Neural progenitor cell (in vitro differentiated cells): Measurements from ENCODE around the gene ABCF1. TPM values are rescaled to one million over a fixed set of nuclear protein-coding genes. Genes with fewer than 3 reads are reported as not detected.

Experiments used
- DNase-seq: peaks from one replicate; pipeline ENCODE4 v3.0.0-alpha.2; 2016; ENCODE audit warnings: low spot score
- H2AFZ ChIP-seq: fragments of 200-600 bp; sonication (generic); replicated peaks from 2 replicates; pipeline ENCODE4 v1.6.1; 2016; ENCODE audit warnings: antibody characterized with exemption
- H3F3A ChIP-seq: fragments of 200-600 bp; sonication (generic); 2 replicates; pipeline ENCODE4 v1.6.1; 2016; ENCODE audit warnings: antibody characterized with exemption, low read depth
- H3K27ac ChIP-seq: fragments of 200-600 bp; sonication (generic); 2 replicates; pipeline ENCODE4 v1.5.1; 2016; ENCODE audit warnings: mild to moderate bottlenecking
- H3K27me3 ChIP-seq: fragments of 200-600 bp; sonication (generic); 2 replicates; pipeline ENCODE4 v1.6.1; 2016; ENCODE audit warnings: mild to moderate bottlenecking, moderate library complexity
- H3K36me3 ChIP-seq: fragments of 200-600 bp; sonication (generic); 2 replicates; pipeline ENCODE4 v1.5.1; 2016
- H3K4me1 ChIP-seq: fragments of 200-600 bp; sonication (generic); 2 replicates; pipeline ENCODE4 v1.6.1; 2016; ENCODE audit warnings: mixed run types
- H3K4me2 ChIP-seq: fragments of 200-600 bp; sonication (generic); 2 replicates; pipeline ENCODE4 v1.6.1; 2016
- H3K4me3 ChIP-seq: fragments of 200-600 bp; sonication (generic); 2 replicates; pipeline ENCODE4 v1.5.1; 2016
- H3K79me2 ChIP-seq: fragments of 200-600 bp; sonication (generic); 2 replicates; pipeline ENCODE4 v1.6.1; 2016; ENCODE audit warnings: low read depth
- H3K9ac ChIP-seq: fragments of 200-600 bp; sonication (generic); 2 replicates; pipeline ENCODE4 v1.6.1; 2016
- H3K9me3 ChIP-seq: fragments of 200-600 bp; sonication (generic); 2 replicates; pipeline ENCODE4 v1.5.1; 2016; ENCODE audit warnings: low read depth
- H4K20me1 ChIP-seq: fragments of 200-600 bp; sonication (generic); 2 replicates; pipeline ENCODE4 v1.6.1; 2016; ENCODE audit warnings: low read depth
- H3K27ac Mint-ChIP-seq: 3 replicates; pipeline ENCODE4 v1.8.0; 2021; ENCODE audit warnings: mixed read lengths
- H3K27me3 Mint-ChIP-seq: 2 replicates; pipeline ENCODE4 v1.8.0; 2022; ENCODE audit warnings: low read depth, mild to moderate bottlenecking, inconsistent platforms, moderate library complexity, mixed read lengths; ENCODE audit not compliant: insufficient read depth
- H3K36me3 Mint-ChIP-seq: 3 replicates; pipeline ENCODE4 v1.8.0; 2021; ENCODE audit warnings: mixed read lengths
- H3K4me1 Mint-ChIP-seq: 3 replicates; pipeline ENCODE4 v1.8.0; 2021; ENCODE audit warnings: mixed read lengths
- H3K4me3 Mint-ChIP-seq: 3 replicates; pipeline ENCODE4 v1.8.0; 2021; ENCODE audit warnings: mild to moderate bottlenecking, moderate library complexity, mixed read lengths
- H3K9me3 Mint-ChIP-seq: 3 replicates; pipeline ENCODE4 v1.8.0; 2020; ENCODE audit warnings: mixed read lengths
- CTCF ChIP-seq: fragments of 200-600 bp; sonication (generic); IDR thresholded peaks from 2 replicates; pipeline ENCODE4 v1.5.1; 2017; ENCODE audit warnings: antibody characterized with exemption, mild to moderate bottlenecking
- EZH2 ChIP-seq: fragments of 200-600 bp; sonication (generic); IDR thresholded peaks from 2 replicates; pipeline ENCODE4 v1.6.1; 2017; ENCODE audit warnings: antibody characterized with exemption, mild to moderate bottlenecking, moderate library complexity
- EZH2phosphoT487 ChIP-seq: fragments of 200-600 bp; sonication (generic); IDR thresholded peaks from 2 replicates; pipeline ENCODE4 v1.6.1; 2017; ENCODE audit warnings: antibody characterized with exemption
- total RNA-seq: library from RNA; depleted of rRNA; stranded (reverse); fragments of >200 nt; gene quantifications from 2 replicates; pipeline ENCODE4 v1.2.3, GENCODE V29; 2015; ENCODE audit warnings: low replicate concordance

Gene ABCF1
- total RNA-seq, 1 donor from 2014 or later = 43.9 TPM

GRCh38 chr6:30619561-30619960 is 48.3 kb downstream of the ABCF1 start:
- H3K4me3 ChIP-seq = no peak overlapping the region
- H4K20me1 ChIP-seq = peaks cover 9% of the 10 kb centered on the region
- H3K36me3 Mint-ChIP-seq = peaks cover 27% of the 10 kb centered on the region
- no peak overlapping the region for H2AFZ ChIP-seq
- peaks cover 45% of the 10 kb centered on the region for H3K79me2 ChIP-seq
- peaks cover 24% of the 10 kb centered on the region for H3K27me3 Mint-ChIP-seq
- no peak for DNase-seq
- peaks cover 23% of the 10 kb centered on the region for H3F3A ChIP-seq
- peaks cover 7% of the 10 kb centered on the region for H3K9me3 Mint-ChIP-seq
- peaks cover under 1% of the 10 kb centered on the region for H3K4me1 ChIP-seq
- H3K4me1 Mint-ChIP-seq = peaks cover 21% of the 10 kb centered on the region
- H3K27ac Mint-ChIP-seq = no peak overlapping the region
- no peaks in the 10 kb centered on the region for H3K9me3 ChIP-seq
- TF ChIP-seq CTCF (no peak), EZH2phosphoT487 (no peak), EZH2 (no peak)
- no peaks in the 10 kb centered on the region for H3K27me3 ChIP-seq
- H3K4me2 ChIP-seq = no peak overlapping the region
- no peak overlapping the region for H3K27ac ChIP-seq
- no peak overlapping the region for H3K9ac ChIP-seq
- H3K36me3 ChIP-seq = peaks cover 5% of the 10 kb centered on the region
- peak overlapping the region; percentile 96 for H3K4me3 Mint-ChIP-seq

GRCh38 chr6:30625511-30625910 is 54.3 kb downstream of the ABCF1 start:
- Mint-ChIP-seq H3K36me3 (peaks cover 25% of the 10 kb centered on the region), H3K27ac (no peak overlapping the region), H3K4me1 (peaks cover 20% of the 10 kb centered on the region), H3K4me3 (no peak overlapping the region), H3K9me3 (no peaks in the 10 kb centered on the region), H3K27me3 (peaks cover 2% of the 10 kb centered on the region)
- TF ChIP-seq EZH2 = no peak
- no peak for TF ChIP-seq CTCF
- no peak for TF ChIP-seq EZH2phosphoT487
- no peak for DNase-seq
- no peak overlapping the region for H2AFZ ChIP-seq
- no peak overlapping the region for H3K9ac ChIP-seq
- H3K4me3 ChIP-seq = no peak overlapping the region
- H3F3A ChIP-seq = peaks cover 10% of the 10 kb centered on the region
- H3K36me3 ChIP-seq = peaks cover 8% of the 10 kb centered on the region
- no peaks in the 10 kb centered on the region for H4K20me1 ChIP-seq
- H3K9me3 ChIP-seq = no peaks in the 10 kb centered on the region
- H3K79me2 ChIP-seq = peaks cover 22% of the 10 kb centered on the region
- no peak overlapping the region for H3K27ac ChIP-seq
- H3K4me1 ChIP-seq = peaks cover 8% of the 10 kb centered on the region
- H3K27me3 ChIP-seq = no peaks in the 10 kb centered on the region
- no peak overlapping the region for H3K4me2 ChIP-seq

GRCh38 chr6:30626484-30627366 is 55.5 kb downstream of the ABCF1 start, which contains the start of gene ATAT1:
Gene ATAT1 (plus strand): TSS chr6:30626874.
- peak; percentile 90 for DNase-seq
- H3K4me3 Mint-ChIP-seq = peak within 1 kb of the TSS; percentile 93
- no peaks in the 10 kb centered on the region for H4K20me1 ChIP-seq
- peaks cover 20% of the 10 kb centered on the region for H3K4me1 Mint-ChIP-seq
- peaks cover 22% of the 10 kb centered on the region for H3K79me2 ChIP-seq
- peak within 1 kb of the TSS; percentile 93 for H3K4me2 ChIP-seq
- no peaks in the 10 kb centered on the region for H3K27me3 ChIP-seq
- H3K9me3 ChIP-seq = no peaks in the 10 kb centered on the region
- H3K36me3 ChIP-seq = peaks cover 8% of the 10 kb centered on the region
- TF ChIP-seq EZH2phosphoT487 (no peak), EZH2 (no peak), CTCF (peak; percentile 51)
- H3K27me3 Mint-ChIP-seq = peaks cover 2% of the 10 kb centered on the region
- peak within 1 kb of the TSS; percentile 90 for H3K27ac Mint-ChIP-seq
- peak within 1 kb of the TSS; percentile 68 for H3K27ac ChIP-seq
- peak within 1 kb of the TSS; percentile 80 for H3K9ac ChIP-seq
- H3K4me3 ChIP-seq = peak within 1 kb of the TSS; percentile 82
- no peaks in the 10 kb centered on the region for H3K9me3 Mint-ChIP-seq
- peaks cover 10% of the 10 kb centered on the region for H3F3A ChIP-seq
- H2AFZ ChIP-seq = peak within 1 kb of the TSS; percentile 90
- H3K36me3 Mint-ChIP-seq = peaks cover 30% of the 10 kb centered on the region
- H3K4me1 ChIP-seq = peaks cover 8% of the 10 kb centered on the region
